ENCODE data around the gene YIPF2. TPM values are rescaled to one million over a fixed set of nuclear protein-coding genes. Genes with fewer than 3 reads are reported as not detected.

The YIPF2 gene
- total and polyA plus RNA-seq, 2 of the 4 experiments (the other 2 are of a cell fraction): 61.5 to 78.0 TPM

DNA sequence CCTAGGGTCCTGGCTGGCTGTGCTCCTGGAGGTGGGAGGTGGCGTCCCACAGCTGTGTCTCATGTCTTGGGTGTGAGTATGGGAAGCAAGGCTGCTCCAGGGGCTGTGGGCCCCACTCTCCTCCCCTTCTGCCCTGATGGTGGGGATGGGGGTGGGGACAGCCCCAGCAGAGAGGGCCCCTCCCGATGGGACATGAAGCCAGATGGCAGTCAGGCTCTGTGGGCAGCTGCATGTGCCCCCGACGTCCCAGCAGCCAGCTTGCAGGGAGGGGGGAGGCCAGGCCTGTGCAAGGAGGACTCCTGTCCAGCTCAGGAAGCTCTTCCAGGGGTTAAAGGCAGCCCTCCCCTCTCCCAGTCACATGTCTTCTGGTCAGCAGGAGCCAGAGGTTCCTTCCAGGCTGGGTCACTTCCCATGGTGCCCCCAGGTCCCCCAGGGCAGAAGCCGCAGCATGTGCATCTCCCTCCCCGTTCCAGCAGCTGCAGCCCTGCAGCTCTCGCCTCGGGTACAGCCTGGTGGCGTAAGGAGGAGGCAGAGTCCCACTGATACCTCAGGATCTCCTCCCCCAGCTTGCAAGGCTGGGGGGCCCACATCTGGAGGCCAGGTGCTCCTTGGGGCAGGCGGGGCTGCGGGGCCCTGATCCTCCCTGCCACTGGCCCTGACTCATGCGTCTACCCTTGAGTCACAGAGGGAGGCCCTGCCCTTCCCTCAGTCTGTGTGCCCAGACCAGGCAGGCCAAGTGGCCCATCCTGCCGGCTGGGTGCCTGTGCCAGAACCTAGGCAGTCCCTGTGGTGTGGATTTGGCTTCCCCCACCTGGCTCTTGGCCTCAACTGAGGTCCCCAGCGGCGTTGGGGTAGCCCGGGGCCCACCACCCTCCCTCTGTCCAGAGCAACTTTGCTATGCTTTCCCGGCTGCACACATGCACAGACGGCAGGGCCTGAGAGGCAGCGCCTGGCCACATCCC lies 13.0 kb downstream of the YIPF2 start:
- Histone ChIP-seq H4K20me1 (ENCODE audit: insufficient read depth, low read length) (peaks cover 14% of the 10 kb centered on the region), H4K5ac (ENCODE audit: low read depth, low read length) (no peak overlapping the region), H2BK20ac (ENCODE audit: low read depth, low read length) (no peak overlapping the region), H4K8ac (ENCODE audit: low read depth in 2 of 2, low read length in 2 of 2) (no peak overlapping the region), H3K4me3 (ENCODE audit: insufficient read depth, low read depth, low read length) (no peak overlapping the region), H2BK120ac (ENCODE audit: low read depth, low read length) (no peak overlapping the region), H4K91ac (ENCODE audit: insufficient read depth, low read depth, low read length) (no peak overlapping the region), H3K56ac (ENCODE audit: extremely low read depth, insufficient read depth, low read length) (no peak overlapping the region), H2BK5ac (ENCODE audit: low read depth, low read length, poor library complexity, severe bottlenecking) (peak overlapping the region; percentile 21), H3K4me2 (ENCODE audit: low read depth, low read length) (no peak overlapping the region), H2AK9ac (replicated peaks; ENCODE audit: low read depth, low read length, poor library complexity) (peak overlapping the region; percentile 87), H3K23ac (ENCODE audit: low read depth, low read length) (no peak overlapping the region), H3K36me3 (ENCODE audit: control insufficient read depth, insufficient read depth, low read length) (peaks cover 51% of the 10 kb centered on the region), H3K9me1 (ENCODE audit: insufficient read depth, low read length) (no peaks in the 10 kb centered on the region), H2AK5ac (ENCODE audit: low read depth, low read length) (peak overlapping the region; percentile 46; the same call in 1 of the 2 replicates), H3K4ac (ENCODE audit: low read depth, low read length) (no peak overlapping the region; the same call in 1 of the 2 replicates), H3K9ac (ENCODE audit: low read depth, low read length) (no peak overlapping the region), H3K27ac (ENCODE audit: insufficient read depth, low read length) (0 out of 2 replicates have a peak overlapping the region, but pooled peaks have one; percentile 10), H3K4me1 (ENCODE audit: control insufficient read depth, insufficient read depth, low read length) (peaks cover 12% of the 10 kb centered on the region), H3K14ac (replicated peaks; ENCODE audit: low read depth, low read length) (no peak overlapping the region), H3K18ac (ENCODE audit: low read depth, low read length) (no peak overlapping the region), H2BK15ac (ENCODE audit: low read depth, low read length) (no peak overlapping the region), H3K27me3 (ENCODE audit: control insufficient read depth, insufficient read depth, low read length) (no peaks in the 10 kb centered on the region), H3K79me1 (ENCODE audit: low read depth in 1 of 2, low read length in 2 of 2) (peaks cover 9 to 27% of the 10 kb centered on the region in 2 experiments; a peak in 3 of 4 replicates), H2AFZ (replicated peaks; ENCODE audit: low read length, poor library complexity) (peak overlapping the region; percentile 70), H3K9me3 (ENCODE audit: control insufficient read depth, insufficient read depth, low read length) (no peaks in the 10 kb centered on the region)
- intact Hi-C loops (cut with micrococcal nuclease): no loop called here
- ChIA-PET POLR2A (ENCODE audit: unreplicated experiment) (no interaction called here), CTCF (interaction anchor here (0.8 to 1.5 kb wide), 3 partner anchors 17 to 51 kb away, joined by 3 to 6 read pairs (median 4); partner anchors contain the start of gene CARM1)
- no TSS peak for BruUV-seq (replicated peaks)
- TF ChIP-seq BHLHE40 (IDR thresholded peaks at IDR 0.05; ENCODE audit: low read depth, low read length) (no peak), RCOR1 (IDR thresholded peaks at IDR 0.05; ENCODE audit: insufficient replicate concordance, low read length) (no peak), RAD21 (IDR thresholded peaks at IDR 0.05; ENCODE audit: low read length) (no peak; the same call in 1 of the 2 replicates), CTCF (conservative IDR thresholded peaks at IDR 0.05; ENCODE audit: low read depth, low read length) (peak; percentile 30; the same call in 1 of the 2 replicates), ELK1 (IDR thresholded peaks at IDR 0.05; ENCODE audit: borderline replicate concordance, low read depth, low read length) (no peak), SMC3 (IDR thresholded peaks at IDR 0.05; ENCODE audit: low read depth, low read length) (no peak), MAFK (IDR thresholded peaks at IDR 0.05; ENCODE audit: low read depth, low read length) (no peak), FOS (IDR thresholded peaks at IDR 0.05; ENCODE audit: low read depth, low read length) (peak; percentile 54; the same call in 1 of the 2 replicates)
- in situ Hi-C loops (cut with MboI; ENCODE audit: low sequenced_read_pairs): no loop called here
- DNase-seq (peak; percentile 86), ATAC-seq (ENCODE audit: low read depth) (peak; percentile 88)
- dilution Hi-C loops (cut with HindIII; ENCODE audit: low sequenced_read_pairs, unreplicated experiment): no loop called here
- 78% methylated on average over 7 of the region's 19 CpGs; no CpG with 5 or more reads in 1 of the 2 experiments for WGBS, 2 experiments (ENCODE audit: extremely low coverage in 2 of 2, insufficient read length in 1 of 2)
